ENCODE data around the gene FAM13A.

DNA sequence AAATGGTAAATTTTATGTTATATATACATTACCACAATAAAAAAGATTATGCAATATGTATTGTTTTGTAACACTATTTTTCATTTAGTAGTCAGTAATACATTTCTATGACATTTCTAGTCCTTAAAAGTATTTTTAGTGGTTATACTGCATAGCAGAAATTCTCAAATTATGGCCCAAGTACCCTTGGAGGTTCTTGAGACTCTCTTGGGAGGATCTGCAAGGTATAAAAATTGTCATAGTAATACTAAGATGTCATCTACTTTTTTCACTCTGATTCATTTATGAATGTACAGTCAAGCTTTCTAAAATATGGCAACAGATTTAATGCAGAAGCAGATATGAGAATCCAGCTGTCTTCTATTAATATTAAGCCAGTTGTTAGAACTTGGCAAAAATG is 220.8 kb downstream of the FAM13A start:
- TF ChIP-seq, protein P1, sequence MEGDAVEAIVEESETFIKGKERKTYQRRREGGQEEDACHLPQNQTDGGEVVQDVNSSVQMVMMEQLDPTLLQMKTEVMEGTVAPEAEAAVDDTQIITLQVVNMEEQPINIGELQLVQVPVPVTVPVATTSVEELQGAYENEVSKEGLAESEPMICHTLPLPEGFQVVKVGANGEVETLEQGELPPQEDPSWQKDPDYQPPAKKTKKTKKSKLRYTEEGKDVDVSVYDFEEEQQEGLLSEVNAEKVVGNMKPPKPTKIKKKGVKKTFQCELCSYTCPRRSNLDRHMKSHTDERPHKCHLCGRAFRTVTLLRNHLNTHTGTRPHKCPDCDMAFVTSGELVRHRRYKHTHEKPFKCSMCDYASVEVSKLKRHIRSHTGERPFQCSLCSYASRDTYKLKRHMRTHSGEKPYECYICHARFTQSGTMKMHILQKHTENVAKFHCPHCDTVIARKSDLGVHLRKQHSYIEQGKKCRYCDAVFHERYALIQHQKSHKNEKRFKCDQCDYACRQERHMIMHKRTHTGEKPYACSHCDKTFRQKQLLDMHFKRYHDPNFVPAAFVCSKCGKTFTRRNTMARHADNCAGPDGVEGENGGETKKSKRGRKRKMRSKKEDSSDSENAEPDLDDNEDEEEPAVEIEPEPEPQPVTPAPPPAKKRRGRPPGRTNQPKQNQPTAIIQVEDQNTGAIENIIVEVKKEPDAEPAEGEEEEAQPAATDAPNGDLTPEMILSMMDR (IDR thresholded peaks at IDR 0.05 in 8 of 11, conservative IDR thresholded peaks at IDR 0.05 in 3 of 11), result no peak
- no peak for TF ChIP-seq POLR2A (IDR thresholded peaks at IDR 0.05)
- TF ChIP-seq POLR2AphosphoS5 (IDR thresholded peaks at IDR 0.05), result no peak
